Fibroblast of peridontal ligament (primary cell): ENCODE results near the gene LAX1.
"Not testable (repeated sequence)": the region's sequence is repeated elsewhere in the genome, so short reads cannot be mapped to it uniquely, and the experiment has no call there.

Experiments used
- DNase-seq: peaks from one replicate; pipeline ENCODE4 v3.0.0-alpha.2; 2010; ENCODE audit errors: extremely low read depth

The LAX1 gene, protein sequence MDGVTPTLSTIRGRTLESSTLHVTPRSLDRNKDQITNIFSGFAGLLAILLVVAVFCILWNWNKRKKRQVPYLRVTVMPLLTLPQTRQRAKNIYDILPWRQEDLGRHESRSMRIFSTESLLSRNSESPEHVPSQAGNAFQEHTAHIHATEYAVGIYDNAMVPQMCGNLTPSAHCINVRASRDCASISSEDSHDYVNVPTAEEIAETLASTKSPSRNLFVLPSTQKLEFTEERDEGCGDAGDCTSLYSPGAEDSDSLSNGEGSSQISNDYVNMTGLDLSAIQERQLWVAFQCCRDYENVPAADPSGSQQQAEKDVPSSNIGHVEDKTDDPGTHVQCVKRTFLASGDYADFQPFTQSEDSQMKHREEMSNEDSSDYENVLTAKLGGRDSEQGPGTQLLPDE

DNA sequence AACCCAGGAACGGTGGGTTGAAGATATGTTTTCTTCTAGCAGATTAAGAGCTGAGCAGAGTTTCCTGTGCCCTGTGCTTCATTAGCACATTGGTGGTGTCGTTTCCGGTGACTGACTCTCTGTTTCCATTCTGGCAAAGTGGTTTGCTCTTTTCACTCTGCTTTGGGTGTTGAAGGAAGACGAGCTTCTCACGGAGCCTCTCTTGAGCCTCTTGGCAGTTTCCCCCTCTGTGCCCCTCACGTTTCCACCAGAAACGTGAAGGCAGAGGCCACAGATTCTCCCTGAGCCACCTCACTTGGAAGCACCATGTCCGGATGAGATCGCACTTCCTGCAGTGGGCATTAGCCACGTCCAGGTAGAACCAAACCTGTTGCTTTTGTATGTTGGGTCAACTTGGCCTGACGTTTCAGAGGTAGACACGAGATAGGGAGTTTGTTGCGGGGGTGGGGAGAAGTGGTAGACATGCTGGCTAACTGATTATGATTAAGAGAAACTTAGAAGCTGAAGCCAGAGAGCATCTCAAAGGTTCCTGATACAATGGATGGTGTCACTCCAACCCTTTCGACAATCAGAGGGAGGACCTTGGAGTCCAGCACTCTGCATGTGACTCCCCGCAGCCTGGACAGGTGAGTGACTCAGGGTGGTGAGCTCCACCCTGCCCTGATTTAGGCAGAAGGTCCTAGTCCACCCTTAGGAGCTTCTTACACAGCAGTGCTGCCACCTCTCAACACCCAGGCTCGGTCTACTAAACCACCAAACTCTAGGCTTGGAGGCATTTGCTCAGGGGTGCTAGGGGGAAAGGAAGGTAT, at the start of gene LAX1:
Gene LAX1, plus strand, starts transcription at position 155 of the 809 bp plus-strand sequence. Its CDS starts 383 bp downstream, at position 538.
- DNase-seq, result no peak

DNA sequence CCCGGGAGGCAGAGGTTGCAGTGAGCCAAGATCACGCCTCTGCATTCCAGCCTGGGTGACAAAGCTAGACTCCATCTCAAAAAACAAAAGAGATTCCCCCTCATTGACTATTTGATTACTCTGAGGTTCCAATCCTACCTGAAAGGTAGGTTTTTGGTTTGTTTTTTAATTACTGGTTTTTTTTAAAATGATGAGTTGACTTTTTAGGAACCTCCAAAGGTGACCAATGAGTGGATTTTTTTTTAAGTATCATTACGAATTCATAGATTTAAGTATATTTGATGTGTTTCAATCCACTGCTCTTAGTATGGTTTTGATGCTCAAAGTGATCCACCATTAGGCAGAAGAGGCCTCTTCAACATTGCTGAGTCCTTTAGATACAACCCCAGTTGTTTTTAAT, 47.9 kb upstream of the LAX1 start:
- DNase-seq, result no peak

DNA sequence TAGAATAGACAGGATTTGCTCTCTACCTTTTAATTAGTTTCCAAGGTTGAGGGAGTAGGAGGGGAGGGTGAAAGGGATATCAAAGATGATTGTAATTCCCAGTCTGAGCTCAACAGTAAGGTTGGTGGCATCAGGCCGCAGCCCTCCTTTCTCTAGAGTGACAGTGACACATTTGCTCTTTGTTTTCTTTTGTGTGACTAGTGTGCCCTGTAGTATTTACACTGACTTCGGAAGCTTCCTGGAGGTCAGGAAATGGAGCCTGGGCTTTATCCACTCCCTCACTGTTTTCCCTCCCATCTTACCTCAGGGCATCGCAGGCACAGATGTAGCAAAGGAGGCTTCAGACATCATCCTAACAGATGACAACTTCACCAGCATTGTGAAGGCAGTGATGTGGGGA, 44.7 kb upstream of the LAX1 start:
- no peak for DNase-seq

DNA sequence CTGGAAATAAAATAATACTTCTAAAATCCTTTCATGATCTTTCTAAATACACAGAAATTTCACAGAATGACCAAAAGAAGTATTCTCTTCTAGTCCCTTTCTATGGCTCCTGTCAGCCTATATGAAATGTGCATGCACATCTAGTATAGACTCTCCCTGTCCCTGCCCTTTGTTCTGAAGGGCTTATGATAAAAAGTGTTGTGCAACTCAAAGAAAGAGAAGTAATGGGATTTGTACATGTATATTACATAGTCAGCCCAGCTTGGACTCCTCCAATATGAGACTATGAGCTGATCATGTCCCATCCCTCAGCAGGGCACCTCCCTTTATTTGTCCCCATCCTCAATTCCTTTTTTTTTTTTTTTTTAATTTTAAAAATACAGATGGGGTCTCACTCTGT, 42.1 kb upstream of the LAX1 start:
- DNase-seq, result no peak

DNA sequence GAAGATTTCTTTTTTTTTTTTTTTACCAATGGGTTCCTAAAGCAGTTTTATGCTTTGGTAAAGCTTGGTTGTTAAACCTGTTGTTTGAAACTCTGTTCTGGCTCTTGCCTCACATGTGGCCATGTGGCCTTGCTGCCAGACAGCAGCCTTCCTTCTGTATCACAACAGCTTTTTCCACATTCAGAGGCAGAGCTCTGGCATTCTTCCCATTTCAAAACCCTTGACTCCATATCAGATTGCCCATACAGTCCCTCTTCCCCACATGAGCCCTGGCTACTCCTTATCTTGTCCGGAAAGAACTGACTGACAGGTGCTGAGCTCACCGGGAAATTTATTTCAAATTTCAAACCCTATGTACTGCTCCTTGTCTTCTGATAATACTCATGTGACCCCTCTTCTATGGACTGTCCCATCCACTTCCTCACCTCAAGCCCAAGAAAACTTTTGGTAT, 38.5 kb upstream of the LAX1 start:
- no peak for DNase-seq

DNA sequence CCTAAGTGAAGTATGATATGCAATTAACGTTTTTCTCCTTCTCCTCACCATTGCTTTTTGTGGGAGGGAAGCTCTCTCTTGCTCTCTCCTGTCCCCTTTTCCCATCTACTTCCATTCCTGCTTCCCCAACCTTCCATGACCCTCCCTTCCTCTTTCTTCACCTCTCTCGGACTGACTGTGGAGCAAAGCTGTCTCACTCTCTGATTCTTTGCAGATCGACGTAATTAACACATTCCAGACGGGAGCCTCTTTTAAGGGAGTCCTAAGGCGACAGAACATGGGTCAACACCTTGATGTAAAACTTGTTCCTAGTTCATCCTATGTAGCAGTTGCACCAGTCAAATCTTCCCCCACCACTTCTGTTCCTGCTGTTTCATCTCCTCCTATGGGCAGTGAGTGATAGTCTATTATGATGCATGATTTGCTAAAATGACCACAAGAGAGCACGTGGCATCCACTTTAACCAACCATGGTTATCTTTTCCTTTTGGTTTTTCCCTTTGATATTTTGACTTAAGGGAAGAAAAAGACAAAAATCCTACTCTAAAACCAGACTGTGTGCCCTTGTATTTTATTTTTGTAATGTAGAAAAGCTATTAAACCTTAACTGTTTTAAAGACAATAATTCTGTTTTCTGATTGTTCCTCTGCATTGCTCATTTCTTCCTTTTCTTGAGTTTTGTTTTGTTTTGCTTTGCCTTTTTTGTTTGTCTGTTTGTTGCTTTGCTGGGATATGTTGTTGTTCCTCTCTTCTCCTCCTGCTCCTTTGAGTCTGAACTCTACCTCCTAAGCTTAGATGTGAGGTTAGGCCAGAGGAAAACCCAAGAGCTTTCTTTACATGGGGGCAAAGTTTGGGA, 31.7 kb upstream of the LAX1 start:
- no peak for DNase-seq

DNA sequence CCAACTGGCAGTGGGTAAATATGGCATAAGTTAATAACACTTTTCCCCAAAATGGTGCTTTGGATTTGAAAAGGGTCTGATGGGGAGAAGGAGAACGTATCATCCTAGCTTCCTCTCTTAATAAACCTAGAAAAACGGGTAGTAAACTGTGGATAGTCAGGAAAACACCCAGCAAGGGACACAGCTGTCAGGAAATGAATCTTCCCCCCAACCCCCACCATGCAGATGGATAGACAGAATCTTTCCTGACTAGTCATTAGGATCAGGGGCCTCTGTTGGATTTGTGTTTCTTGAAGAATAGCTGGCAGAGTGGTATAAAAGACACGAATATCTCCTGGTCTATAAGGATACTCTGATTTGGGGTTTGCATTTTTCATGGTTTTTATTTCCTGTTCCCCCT, 22.5 kb upstream of the LAX1 start:
- DNase-seq, result no peak

DNA sequence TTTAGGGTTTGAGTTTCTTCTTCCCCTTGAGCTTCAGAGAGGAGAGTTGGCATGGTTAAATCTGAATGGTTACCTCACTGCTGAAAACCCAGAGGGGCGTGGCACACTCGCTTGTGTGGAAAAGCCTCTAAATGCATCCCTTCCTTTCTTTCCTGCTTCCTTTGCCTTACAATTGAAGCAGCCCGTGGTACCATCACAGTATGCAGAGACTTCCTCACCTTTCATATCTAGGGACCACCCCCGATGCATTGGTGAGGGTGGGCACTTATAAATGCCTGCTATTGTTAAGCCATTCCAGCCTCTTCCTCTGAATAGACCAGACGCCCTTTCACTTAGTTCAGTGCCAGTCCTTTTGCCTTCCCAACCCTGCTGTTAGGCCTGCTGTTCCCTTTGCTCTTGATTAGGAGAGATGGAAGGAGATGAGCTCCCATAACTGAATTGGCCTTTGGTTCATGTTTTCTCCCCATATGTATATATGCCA, 21.9 kb upstream of the LAX1 start:
- peak; percentile 24 for DNase-seq

DNA sequence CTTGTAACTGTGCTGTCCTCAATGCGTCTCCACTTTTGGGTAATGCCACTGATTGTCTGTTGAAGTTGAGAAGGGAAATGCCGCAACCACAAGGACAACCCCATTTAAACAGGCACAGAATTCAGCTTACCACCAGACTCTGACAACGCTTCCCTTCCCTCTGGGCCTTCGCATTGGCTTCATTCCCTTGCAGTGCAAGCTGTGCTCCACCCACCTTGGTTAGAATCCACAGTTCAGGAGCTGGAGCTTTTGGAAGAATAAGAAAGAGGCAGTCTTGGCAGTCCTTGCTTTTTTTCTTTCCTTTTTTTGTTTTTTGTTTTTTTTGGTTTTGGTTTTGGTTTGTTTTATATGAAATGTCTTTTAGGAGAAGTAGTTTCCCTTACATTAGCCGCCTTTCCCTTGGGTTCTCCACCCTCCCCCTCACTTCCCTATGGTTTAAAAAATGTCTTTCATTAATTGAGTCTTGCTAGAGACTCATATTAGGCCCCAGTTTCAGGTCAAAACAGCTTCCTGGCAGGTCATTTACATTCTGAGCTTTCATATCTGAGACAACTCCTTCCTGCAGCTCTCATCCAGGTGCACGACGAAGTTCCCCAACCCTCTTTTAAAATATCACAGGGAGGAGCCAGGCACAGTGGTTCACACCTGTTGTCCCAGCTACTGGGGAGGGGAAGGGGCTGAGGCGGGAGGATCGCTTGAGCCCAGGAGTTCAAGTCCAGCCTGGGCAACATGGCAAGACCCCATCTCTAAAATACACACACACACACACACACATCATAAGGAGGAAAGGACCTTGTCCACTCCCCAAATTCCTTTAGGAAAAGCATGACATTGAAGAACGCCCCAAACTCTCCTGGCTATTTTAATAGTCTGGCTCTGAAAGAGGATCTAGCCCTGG, 20.7 kb upstream of the LAX1 start:
- DNase-seq, result peak; percentile 86

DNA sequence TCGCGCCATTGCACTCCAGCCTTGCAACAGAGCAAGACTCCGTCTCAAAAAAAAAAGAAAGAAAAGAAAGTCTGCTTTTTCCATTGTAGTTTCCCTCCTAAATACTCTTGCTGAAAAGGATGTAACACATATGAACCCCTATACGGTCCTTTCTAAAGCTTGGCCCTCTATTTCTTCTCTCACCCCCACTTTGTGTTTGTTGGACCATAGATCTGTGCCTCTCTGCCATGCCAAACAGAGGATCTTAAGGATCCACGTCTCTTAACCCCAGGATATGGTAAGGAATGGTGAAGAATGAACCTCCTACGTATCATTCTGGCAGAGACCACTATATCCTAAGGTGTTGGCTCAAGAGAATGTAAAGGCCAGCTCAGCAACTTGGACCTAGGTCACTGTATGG, 18.7 kb upstream of the LAX1 start:
- no peak for DNase-seq

DNA sequence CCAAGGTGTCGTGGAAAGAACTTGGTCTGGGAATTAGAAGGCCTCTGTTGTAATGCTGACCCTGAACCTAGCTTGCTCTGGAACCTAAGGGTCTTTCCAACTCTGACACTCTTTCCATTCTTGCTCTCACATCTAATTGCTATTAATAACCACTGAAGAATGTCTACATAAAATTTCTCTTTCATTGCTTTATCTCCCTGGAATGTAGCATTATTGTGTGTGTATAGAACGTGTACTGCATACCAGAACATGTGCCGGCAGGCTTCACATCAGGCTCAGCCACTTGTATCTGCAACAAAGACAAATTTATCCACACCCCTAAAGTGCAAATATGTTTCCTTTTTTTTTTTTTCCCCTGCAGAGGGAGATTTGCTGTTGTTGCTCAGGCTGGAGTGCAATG, 13.9 kb upstream of the LAX1 start:
- DNase-seq, result no peak

DNA sequence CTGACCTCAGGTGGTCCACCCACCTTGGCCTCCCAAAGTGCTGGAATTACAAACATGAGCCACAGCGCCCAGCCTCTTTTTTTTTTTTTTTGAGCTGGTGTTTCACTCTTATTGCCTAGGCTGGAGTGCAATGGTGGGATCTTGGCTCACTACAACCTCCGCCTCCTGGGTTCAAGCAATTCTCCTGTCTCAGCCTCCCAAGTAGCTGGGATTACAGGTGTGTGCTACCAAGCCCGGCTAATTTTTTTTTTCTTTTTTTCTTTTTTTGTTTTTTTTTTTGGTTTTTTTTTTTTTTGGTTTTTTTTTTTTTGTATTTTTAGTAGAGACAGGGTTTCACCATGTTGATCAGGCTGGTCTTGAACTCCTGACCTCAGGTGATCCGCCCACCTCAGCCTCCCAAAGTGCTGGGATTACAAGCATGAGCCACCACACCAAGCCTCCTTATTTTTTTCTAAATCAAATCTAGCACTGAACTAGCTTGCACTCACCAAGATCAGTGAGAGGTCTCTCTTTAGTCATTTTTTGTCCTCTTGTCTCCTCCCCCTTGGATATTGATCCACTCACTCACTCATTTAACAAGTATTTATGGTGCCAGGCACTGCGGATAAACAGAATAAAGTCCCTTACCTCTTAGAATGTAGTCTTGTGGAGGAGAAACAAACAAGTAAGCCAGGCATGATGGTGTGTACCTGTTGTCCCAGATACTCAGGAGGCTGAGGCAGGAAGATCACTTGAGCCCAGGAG, 13.2 kb upstream of the LAX1 start:
- not testable (repeated sequence) for DNase-seq

DNA sequence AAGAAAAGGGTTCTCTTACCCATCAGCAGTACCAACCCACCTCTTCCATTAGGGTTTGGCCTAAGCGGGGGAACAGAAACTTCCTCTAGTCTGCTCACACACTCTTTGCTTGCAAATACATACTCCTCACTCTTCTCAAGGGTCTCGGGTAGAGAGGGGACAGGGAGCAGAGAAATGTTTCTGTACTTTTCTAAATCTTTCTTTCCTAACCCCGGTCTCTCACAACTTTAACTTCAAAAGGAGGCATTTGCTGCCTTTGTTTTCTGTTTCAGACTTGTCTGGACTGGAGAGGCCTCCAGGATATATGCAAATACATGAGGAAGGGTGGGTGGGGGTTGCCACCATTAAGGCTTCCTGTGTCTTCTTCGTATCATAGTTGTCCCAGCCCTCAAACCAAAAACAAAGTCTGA, 10.5 kb upstream of the LAX1 start:
- no peak for DNase-seq

DNA sequence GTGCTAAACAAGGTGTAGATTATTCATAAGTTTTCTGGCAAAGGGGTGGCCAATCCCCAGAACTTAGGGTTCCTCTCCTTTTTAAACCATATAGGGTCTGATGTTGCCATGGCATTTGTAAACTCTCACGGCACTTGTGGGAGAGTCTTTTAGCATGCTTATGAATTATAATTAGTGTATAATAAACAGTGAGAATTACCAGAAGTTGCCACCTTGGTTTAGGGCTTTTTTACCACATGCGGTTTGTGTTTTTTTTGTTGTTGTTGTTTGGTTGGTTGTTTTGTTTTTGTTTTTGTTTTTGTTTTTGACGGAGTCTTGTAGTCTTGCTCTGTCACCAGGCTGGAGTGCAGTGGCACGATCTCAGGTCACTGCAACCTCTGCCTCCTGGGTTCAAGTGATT, 8.9 kb upstream of the LAX1 start:
- DNase-seq, result no peak

DNA sequence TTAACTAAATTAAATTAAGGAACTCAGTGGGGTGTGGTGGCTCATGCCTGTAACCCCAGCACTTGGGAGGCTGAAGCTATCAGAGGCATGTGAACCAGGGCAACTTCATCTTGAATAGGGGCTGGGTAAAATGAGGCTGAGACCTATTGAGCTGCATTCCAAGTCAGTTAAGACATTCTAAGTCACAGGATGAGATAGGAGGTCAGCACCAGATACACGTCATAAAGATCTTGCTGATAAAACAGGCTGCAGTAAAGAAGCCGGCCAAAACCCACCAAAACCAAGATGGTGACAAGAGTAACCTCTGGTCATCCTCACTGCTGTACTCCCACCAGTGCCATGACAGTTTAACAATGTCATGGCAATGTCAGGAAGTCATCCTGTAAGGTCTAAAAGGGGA, 6.2 kb upstream of the LAX1 start:
- not testable (repeated sequence) for DNase-seq

DNA sequence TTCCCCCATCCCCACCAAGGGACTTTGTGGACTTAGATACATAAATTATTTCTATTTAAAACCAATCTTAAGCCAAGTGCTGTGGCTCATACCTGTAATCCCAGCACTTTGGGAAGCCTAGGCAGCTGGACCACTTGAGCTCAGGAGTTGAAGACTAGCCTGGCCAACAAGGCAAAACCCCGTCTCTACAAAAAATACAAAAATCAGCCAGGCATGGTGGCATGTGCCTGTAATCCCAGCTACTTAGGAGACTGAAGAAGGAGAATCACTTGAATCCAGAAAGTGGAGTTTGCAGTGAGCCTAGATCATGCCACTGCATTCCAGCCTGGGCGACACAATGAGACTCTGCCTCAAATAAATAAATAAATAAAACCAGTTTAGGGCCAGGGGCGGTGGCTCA, 4.5 kb upstream of the LAX1 start:
- no peak for DNase-seq

DNA sequence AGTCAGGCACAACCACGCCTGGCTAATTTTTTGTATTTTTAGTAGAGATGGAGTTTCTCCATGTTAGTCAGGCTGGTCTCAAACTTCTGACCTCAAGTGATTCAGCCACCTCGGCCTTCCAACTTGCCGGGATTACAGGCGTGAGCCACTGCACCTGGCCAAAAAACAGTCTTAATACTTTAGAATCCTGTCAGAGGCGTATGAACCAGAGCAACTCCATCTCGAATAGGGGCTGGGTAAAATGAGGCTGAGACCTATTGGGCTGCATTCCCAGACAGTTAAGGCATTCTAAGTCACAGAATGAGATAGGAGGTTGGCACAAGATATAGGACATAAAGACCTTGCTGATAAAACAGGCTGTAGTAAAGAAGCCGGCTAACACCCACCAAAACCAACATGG, 3.0 kb upstream of the LAX1 start:
- not testable (repeated sequence) for DNase-seq

DNA sequence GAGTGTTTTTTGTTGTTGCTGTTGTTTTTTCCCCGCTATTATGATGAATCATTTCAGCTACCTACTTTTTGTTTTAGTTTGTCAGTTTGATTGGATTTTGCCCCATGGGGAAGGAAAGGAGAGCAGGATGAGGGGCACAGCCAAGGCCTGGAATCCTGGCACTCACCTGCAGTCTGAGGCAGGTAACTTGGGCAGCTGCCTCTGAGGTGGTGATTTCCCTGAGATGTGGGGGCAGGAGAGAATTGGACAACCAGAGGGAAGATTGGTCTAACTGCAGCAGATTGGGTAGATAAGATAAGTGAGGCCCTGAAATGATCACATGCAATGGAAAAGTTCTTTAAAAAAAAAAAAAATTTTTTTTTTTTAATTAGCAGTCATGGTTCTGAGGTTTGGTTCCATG, 1.5 kb upstream of the LAX1 start:
- DNase-seq, result no peak

DNA sequence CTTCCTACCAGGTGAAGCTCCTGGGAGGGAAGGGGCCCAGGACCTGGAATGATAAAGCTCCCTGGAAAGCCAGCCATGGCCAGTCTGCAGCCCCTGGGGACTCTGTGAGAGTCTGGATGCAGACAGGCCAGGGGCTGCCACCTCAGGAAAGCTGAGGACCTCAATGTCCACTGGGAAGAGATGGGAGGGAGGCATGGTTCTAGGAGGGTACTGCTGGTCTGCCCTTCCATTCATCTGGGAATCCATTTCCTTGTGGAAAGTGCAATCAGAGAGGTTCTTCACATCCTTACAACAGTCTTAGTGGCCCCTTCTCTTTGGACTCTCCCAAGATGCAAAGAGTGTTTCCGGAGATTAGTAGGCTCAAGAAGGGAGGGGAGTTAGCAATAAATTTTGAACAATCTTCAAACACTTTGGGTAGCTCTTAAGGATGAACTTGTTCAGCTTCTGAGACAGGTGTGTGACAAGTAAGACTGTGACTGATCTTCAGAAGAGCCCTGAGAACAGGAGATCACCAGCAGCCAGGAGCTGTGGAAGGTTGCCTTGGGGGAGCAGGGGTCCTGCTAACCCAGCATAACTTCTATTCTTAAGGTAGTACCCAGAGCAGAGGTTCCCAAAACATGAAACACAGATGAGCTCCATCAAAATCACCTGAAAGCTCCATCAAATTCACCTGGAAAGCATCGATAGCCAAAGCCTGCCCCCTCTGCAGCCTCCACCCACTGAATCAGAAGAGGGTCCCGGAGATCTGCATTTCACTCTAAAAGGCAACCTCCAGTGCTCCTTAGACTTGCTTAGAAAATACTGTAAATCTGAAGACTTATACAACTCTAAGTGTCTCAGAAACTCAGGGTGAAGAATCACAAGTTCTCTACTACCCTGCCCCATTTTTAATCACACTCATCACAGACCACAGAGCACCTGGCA, 616 bp upstream of the LAX1 start:
- no peak for DNase-seq
